GM12801 (cell line): Measurements from ENCODE around the gene PHF13.

ENCODE experiments used
- CTCF ChIP-seq: IDR thresholded peaks from one replicate; pipeline ENCODE4 v1.5.1; 2011; ENCODE audit warnings: control low read depth; ENCODE audit not compliant: insufficient read length; ENCODE audit errors: extremely low read depth

The PHF13 gene

GRCh38 chr1:6624710-6625583 lies 11.4 kb downstream of the PHF13 start, which contains the start of gene THAP3:
TSS of gene THAP3 (plus strand) at chr1:6624868. CDS start at chr1:6625219, 351 bp downstream.
- no peak for TF ChIP-seq CTCF

GRCh38 chr1:6625584-6626149 lies 12.1 kb downstream of the PHF13 start:
- no peak for TF ChIP-seq CTCF

GRCh38 chr1:6627031-6627430 lies 13.5 kb downstream of the PHF13 start:
- no peak for TF ChIP-seq CTCF

- no peak for TF ChIP-seq CTCF
These were observed 14.5 kb downstream of the PHF13 start for GRCh38 chr1:6627841-6628545.

GRCh38 chr1:6628971-6629479 lies 15.5 kb downstream of the PHF13 start:
- no peak for TF ChIP-seq CTCF

- no peak for TF ChIP-seq CTCF
These were observed 16.5 kb downstream of the PHF13 start for GRCh38 chr1:6630027-6630426.

- no peak for TF ChIP-seq CTCF
These were observed 17.5 kb downstream of the PHF13 start for GRCh38 chr1:6631058-6631457.
